Transverse colon (tissue), 4 donors: ENCODE measurements around the gene CNST. TPM values are rescaled to one million over a fixed set of nuclear protein-coding genes. Genes with fewer than 3 reads are reported as not detected.
A peak's percentile ranks its signal among the peaks of the same experiment; 100 is the strongest.

Source experiments
- DNase-seq: peaks from one replicate; pipeline ENCODE4 v3.0.0-alpha.2; 2019
- H3K27ac ChIP-seq, 4 donors: fragments of 200-600 bp; sonication (generic); 2 replicates each; pipeline ENCODE4 v1.5.1; 2016 to 2018; ENCODE audit warnings: inconsistent platforms in 4 of 4
- H3K27me3 ChIP-seq: fragments of 200-600 bp; sonication (generic); 2 replicates; pipeline ENCODE4 v1.5.1; 2017; ENCODE audit warnings: inconsistent platforms
- H3K36me3 ChIP-seq, 4 donors: fragments of 200-600 bp; sonication (generic); 2 replicates each; pipeline ENCODE4 v1.5.1; 2017 to 2019; ENCODE audit warnings: inconsistent platforms in 4 of 4
- H3K4me1 ChIP-seq, 4 donors: fragments of 200-600 bp; sonication (generic); 2 replicates each; pipeline ENCODE4 v1.5.1; 2017 to 2020; ENCODE audit warnings: inconsistent platforms in 4 of 4
- H3K4me3 ChIP-seq, 4 donors: fragments of 200-600 bp; sonication (generic); 1 replicate in 1 of 4; 2 replicates in 3 of 4; pipeline versions ENCODE4 v1.5.1 to v1.6.1; 2017 to 2019; ENCODE audit warnings: inconsistent platforms in 4 of 4
- H3K9me3 ChIP-seq, 2 donors: fragments of 200-600 bp; sonication (generic); 2 replicates each; pipeline ENCODE4 v1.5.1; 2017 to 2019; ENCODE audit warnings: inconsistent platforms in 2 of 2
- EP300 ChIP-seq: sonication (generic); formaldehyde crosslinking; IDR thresholded peaks from one replicate; pipeline ENCODE4 v1.6.1; 2017; ENCODE audit warnings: antibody characterized with exemption, low read depth
- POLR2A ChIP-seq: fragments of 450-650 bp; IDR thresholded peaks from one replicate; pipeline ENCODE4 v1.6.1; 2016; ENCODE audit warnings: antibody characterized with exemption, mild to moderate bottlenecking, moderate library complexity
- POLR2AphosphoS5 ChIP-seq, 3 donors: sonication (generic); formaldehyde crosslinking; IDR thresholded peaks; one replicate each; pipeline ENCODE4 v1.6.1; 2016; ENCODE audit warnings: antibody characterized with exemption in 3 of 3
- WGBS, 2 donors: methylation state at CpG; one replicate each; pipeline ENCODE4 v1.1.5; 2018; ENCODE audit warnings: low coverage in 1 of 2; 5-methylcytosine and 5-hydroxymethylcytosine counted together
- in situ Hi-C, 4 donors: fragments of 200-750 bp; cut with MboI; loops; one replicate each; pipeline versions ENCODE4 v1.15.0 to v1.15.1; 2017; ENCODE audit warnings: low sequenced_read_pairs in 3 of 4, low pct_ligation_motif_present in 1 of 4, low pct_unique_long_range_greater_than_20kb in 1 of 4
- intact Hi-C: fragments of 100-400 bp; cut with DNase I; formaldehyde crosslinking; loops from one replicate; pipeline ENCODE4 v1.15.1; 2023; ENCODE audit warnings: low total_unique reads
- total RNA-seq, 4 donors: library from RNA; depleted of rRNA; stranded (reverse); fragments of >200 nt; gene quantifications; one replicate each; pipeline ENCODE4 v1.1.0, GENCODE V29; 2016
- TF ChIP-seq, protein P1 (sequence below), 5 experiments: fragments of 200-600 bp in 3 of 5; fragments of 450-650 bp in 2 of 5; sonication (generic) in 3 of 5; IDR thresholded peaks; 1 replicate in 2 of 5; 2 replicates in 3 of 5; pipeline ENCODE4 v1.5.1; 2016 to 2017; ENCODE audit warnings: antibody characterized with exemption in 5 of 5, inconsistent platforms in 3 of 5, mild to moderate bottlenecking in 2 of 5, moderate library complexity in 1 of 5

The CNST gene, protein sequence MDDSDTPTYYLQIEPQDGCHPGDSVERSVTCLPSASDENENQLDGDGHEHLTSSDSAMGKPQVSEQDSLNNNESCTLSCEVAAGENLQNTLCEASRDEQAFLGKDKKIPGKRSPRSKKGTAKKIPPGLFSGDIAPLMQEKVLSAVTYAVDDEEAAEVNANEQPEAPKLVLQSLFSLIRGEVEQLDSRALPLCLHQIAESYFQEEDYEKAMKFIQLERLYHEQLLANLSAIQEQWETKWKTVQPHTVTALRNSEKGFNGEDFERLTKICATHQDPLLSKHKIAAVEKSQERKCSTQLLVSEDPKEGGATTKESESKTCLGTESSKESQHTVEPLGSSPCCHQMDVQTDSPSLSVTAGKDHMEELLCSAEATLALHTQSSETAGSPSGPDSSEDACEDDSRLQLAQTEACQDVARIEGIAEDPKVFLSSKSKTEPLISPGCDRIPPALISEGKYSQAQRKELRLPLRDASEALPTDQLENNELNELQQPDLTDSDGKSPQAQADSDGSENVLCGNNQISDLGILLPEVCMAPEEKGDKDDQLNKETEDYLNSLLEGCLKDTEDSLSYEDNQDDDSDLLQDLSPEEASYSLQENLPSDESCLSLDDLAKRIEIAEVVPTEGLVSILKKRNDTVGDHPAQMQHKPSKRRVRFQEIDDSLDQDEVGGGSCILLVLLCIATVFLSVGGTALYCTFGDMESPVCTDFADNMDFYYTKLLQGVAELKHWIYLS
- 10 to 100 TPM; 44.0 to 83.0 (median 53.5) TPM for total RNA-seq

GRCh38 chr1:246566128-246566812, at the start of gene CNST, which contains the start of gene TFB2M:
CNST (plus strand) TSS chr1:246566456; CDS start chr1:246591563, 25,107 bp downstream.
TFB2M (minus strand) TSS chr1:246566261; CDS start chr1:246566138, 123 bp downstream.
- Histone ChIP-seq H3K4me3 (peak within 1 kb of the TSS; percentile 79 to 94 (median 88)), H3K9me3 (no peaks in the 10 kb centered on the region), H3K36me3 (peaks cover 0 to 5% (median 0%) of the 10 kb centered on the region in 4 donors), H3K4me1 (peaks cover 25 to 60% (median 50%) of the 10 kb centered on the region in 4 donors), H3K27ac (peak within 1 kb of the TSS; percentile 98 to 99 (median 98)), H3K27me3 (no peaks in the 10 kb centered on the region)
- WGBS, 2 donors: 1% methylated on average over 40 of the region's 62 CpGs; no CpG with 5 or more reads in 1 of the 2 donors
- peak; percentile 97 for TF ChIP-seq POLR2A
- TF ChIP-seq EP300: no peak
- peak; percentile 96 to 98 (median 98) for TF ChIP-seq POLR2AphosphoS5 (IDR thresholded peaks at IDR 0.05)
- TF ChIP-seq, protein P1, sequence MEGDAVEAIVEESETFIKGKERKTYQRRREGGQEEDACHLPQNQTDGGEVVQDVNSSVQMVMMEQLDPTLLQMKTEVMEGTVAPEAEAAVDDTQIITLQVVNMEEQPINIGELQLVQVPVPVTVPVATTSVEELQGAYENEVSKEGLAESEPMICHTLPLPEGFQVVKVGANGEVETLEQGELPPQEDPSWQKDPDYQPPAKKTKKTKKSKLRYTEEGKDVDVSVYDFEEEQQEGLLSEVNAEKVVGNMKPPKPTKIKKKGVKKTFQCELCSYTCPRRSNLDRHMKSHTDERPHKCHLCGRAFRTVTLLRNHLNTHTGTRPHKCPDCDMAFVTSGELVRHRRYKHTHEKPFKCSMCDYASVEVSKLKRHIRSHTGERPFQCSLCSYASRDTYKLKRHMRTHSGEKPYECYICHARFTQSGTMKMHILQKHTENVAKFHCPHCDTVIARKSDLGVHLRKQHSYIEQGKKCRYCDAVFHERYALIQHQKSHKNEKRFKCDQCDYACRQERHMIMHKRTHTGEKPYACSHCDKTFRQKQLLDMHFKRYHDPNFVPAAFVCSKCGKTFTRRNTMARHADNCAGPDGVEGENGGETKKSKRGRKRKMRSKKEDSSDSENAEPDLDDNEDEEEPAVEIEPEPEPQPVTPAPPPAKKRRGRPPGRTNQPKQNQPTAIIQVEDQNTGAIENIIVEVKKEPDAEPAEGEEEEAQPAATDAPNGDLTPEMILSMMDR (IDR thresholded peaks at IDR 0.05): no peak
- peak; percentile 98 for DNase-seq
- intact Hi-C loops: loop anchor here (5.0 kb wide), 1 partner anchor 131 kb away; no protein-coding TSS in a partner anchor
- in situ Hi-C loops: loop anchor here in 2 of 4 donors (10.0 to 25.0 kb wide), 2 partner anchors 121 to 129 kb away; no protein-coding TSS in a partner anchor

- no peaks in the 10 kb centered on the region for H3K4me1 ChIP-seq
- no peaks in the 10 kb centered on the region for H3K36me3 ChIP-seq
- no peak for TF ChIP-seq POLR2A
- no peak overlapping the region for H3K27ac ChIP-seq
- intact Hi-C loops (no loop called here), in situ Hi-C loops (no loop called here)
- WGBS, 2 donors: 97% methylated on average over 6 of the region's 7 CpGs; no CpG with 5 or more reads in 1 of the 2 donors
- no peak overlapping the region for H3K4me3 ChIP-seq
- H3K27me3 ChIP-seq: no peaks in the 10 kb centered on the region
- no peak for DNase-seq
- H3K9me3 ChIP-seq: peaks cover 26 to 27% of the 10 kb centered on the region in 2 donors
These were observed 48.9 kb upstream of the CNST start for GRCh38 chr1:246517391-246517790.

- no peaks in the 10 kb centered on the region for H3K36me3 ChIP-seq
- DNase-seq: no peak
- TF ChIP-seq, protein P1 (IDR thresholded peaks at IDR 0.05): no peak
- no peak for TF ChIP-seq POLR2AphosphoS5 (IDR thresholded peaks at IDR 0.05)
- no peak for TF ChIP-seq POLR2A
- no peak for TF ChIP-seq EP300
- H3K27me3 ChIP-seq: no peaks in the 10 kb centered on the region
- 91% methylated on average over 17 of the region's 17 CpGs; no CpG with 5 or more reads in 1 of the 2 donors for WGBS, 2 donors
- in situ Hi-C loops (no loop called here), intact Hi-C loops (no loop called here)
- H3K27ac ChIP-seq: no peak overlapping the region
- peaks cover 26 to 27% of the 10 kb centered on the region in 2 donors for H3K9me3 ChIP-seq
- H3K4me1 ChIP-seq: no peaks in the 10 kb centered on the region
- H3K4me3 ChIP-seq: no peak overlapping the region
These were observed 47.6 kb upstream of the CNST start for GRCh38 chr1:246518456-246519205.

- Histone ChIP-seq H3K9me3 (peaks cover 21 to 23% of the 10 kb centered on the region in 2 donors), H3K4me1 (no peaks in the 10 kb centered on the region), H3K4me3 (no peak overlapping the region), H3K27me3 (no peaks in the 10 kb centered on the region), H3K27ac (no peak overlapping the region), H3K36me3 (no peaks in the 10 kb centered on the region)
- no peak for TF ChIP-seq POLR2AphosphoS5 (IDR thresholded peaks at IDR 0.05)
- no peak for TF ChIP-seq EP300
- TF ChIP-seq, protein P1 (IDR thresholded peaks at IDR 0.05): no peak
- no peak for TF ChIP-seq POLR2A
- intact Hi-C loops: no loop called here
- in situ Hi-C loops: no loop called here
- DNase-seq: no peak
- WGBS, 2 donors: 88% methylated on average over 1 of the region's 1 CpG; no CpG with 5 or more reads in 1 of the 2 donors
These were observed 46.7 kb upstream of the CNST start for GRCh38 chr1:246519514-246519913.
